PC-3 (cell line): ENCODE data around the gene ZNF641. TPM values are rescaled to one million over a fixed set of nuclear protein-coding genes. Genes with fewer than 3 reads are reported as not detected.

Experiments used
- ATAC-seq: fragments of 200-7000 bp; cut with Tn5 transposase; 2 replicates; pipeline ENCODE4 v1.9.1; 2020; ENCODE audit warnings: mild to moderate bottlenecking, moderate library complexity
- BruUV-seq: library from RNA; stranded (reverse); fragments of 400-500 nt; replicated peaks from 2 replicates; lab custom pipeline; 2021; lab: Mats Ljungman, UMichigan
- CTCF ChIA-PET: fragments of 300-600 bp; sonication (Branson Sonifier 250); formaldehyde crosslinking; loops from one replicate; lab custom pipeline; 2022; ENCODE audit warnings: antibody characterized with exemption; lab: Charles Lee
- POLR2A ChIA-PET: fragments of 300-600 bp; sonication (Branson Sonifier 250); formaldehyde crosslinking; loops from one replicate; lab custom pipeline; 2022; ENCODE audit warnings: antibody characterized with exemption; ENCODE audit not compliant: unreplicated experiment; lab: Charles Lee
- DNase-seq: peaks from one replicate; pipeline ENCODE4 v3.0.0-alpha.2; 2015
- H2AFZ ChIP-seq: fragments of 300-600 bp; sonication (generic); 2 replicates; pipeline ENCODE4 v1.6.0; 2016; ENCODE audit warnings: antibody characterized with exemption, low read length
- H3F3A ChIP-seq: fragments of 300-600 bp; sonication (generic); one replicate; pipeline ENCODE4 v1.6.0; 2017; ENCODE audit warnings: antibody characterized with exemption, low read length, control low read depth, mild to moderate bottlenecking; ENCODE audit not compliant: unreplicated experiment
- H3K27ac ChIP-seq: fragments of 300-600 bp; sonication (generic); 2 replicates; pipeline ENCODE4 v1.5.1; 2016; ENCODE audit warnings: mild to moderate bottlenecking, low read length
- H3K27me3 ChIP-seq: fragments of 300-600 bp; sonication (generic); 2 replicates; pipeline ENCODE4 v1.6.1; 2016; ENCODE audit warnings: low read length, mixed read lengths
- H3K36me3 ChIP-seq: fragments of 300-600 bp; sonication (generic); 2 replicates; pipeline ENCODE4 v1.6.1; 2016; ENCODE audit warnings: low read depth, mixed run types, low read length, mixed read lengths
- H3K4me1 ChIP-seq: fragments of 300-600 bp; sonication (generic); 2 replicates; pipeline ENCODE4 v1.5.1; 2016; ENCODE audit warnings: low read length; ENCODE audit not compliant: insufficient read depth
- H3K4me2 ChIP-seq: fragments of 300-600 bp; sonication (generic); 2 replicates; pipeline ENCODE4 v1.6.0; 2016; ENCODE audit warnings: low read length
- H3K4me3 ChIP-seq: fragments of 300-600 bp; sonication (generic); 2 replicates; pipeline ENCODE4 v1.5.1; 2016; ENCODE audit warnings: mild to moderate bottlenecking, low read length, mixed read lengths
- H3K79me2 ChIP-seq: fragments of 300-600 bp; sonication (generic); 2 replicates; pipeline ENCODE4 v1.6.1; 2017; ENCODE audit warnings: low read length, mixed read lengths
- H3K9ac ChIP-seq: fragments of 300-600 bp; sonication (generic); 2 replicates; pipeline ENCODE4 v1.6.0; 2016; ENCODE audit warnings: mild to moderate bottlenecking, low read length
- H3K9me2 ChIP-seq: fragments of 300-600 bp; sonication (generic); replicated peaks from 2 replicates; pipeline ENCODE4 v1.6.1; 2016; ENCODE audit warnings: mixed run types, low read length, mixed read lengths
- H3K9me3 ChIP-seq: fragments of 300-600 bp; sonication (generic); 2 replicates; pipeline ENCODE4 v1.6.1; 2016; ENCODE audit warnings: low read length, mixed read lengths
- H4K20me1 ChIP-seq: fragments of 300-600 bp; sonication (generic); 2 replicates; pipeline ENCODE4 v1.6.1; 2016; ENCODE audit warnings: low read length, mixed read lengths
- CTCF ChIP-seq: fragments of 300-600 bp; sonication (generic); conservative IDR thresholded peaks from 2 replicates; pipeline ENCODE4 v1.5.1; 2017; ENCODE audit warnings: antibody characterized with exemption, low read depth, mild to moderate bottlenecking, low read length
- EZH2 ChIP-seq: fragments of 300-600 bp; sonication (generic); IDR thresholded peaks from one replicate; pipeline ENCODE4 v1.6.1; 2017; ENCODE audit warnings: antibody characterized with exemption, mild to moderate bottlenecking, low read length; ENCODE audit not compliant: unreplicated experiment
- EZH2phosphoT487 ChIP-seq: fragments of 300-600 bp; sonication (generic); IDR thresholded peaks from 2 replicates; pipeline ENCODE4 v1.6.1; 2018; ENCODE audit warnings: mild to moderate bottlenecking, antibody characterized with exemption, low read length, borderline replicate concordance
- intact Hi-C: fragments of 100-400 bp; cut with micrococcal nuclease; formaldehyde crosslinking; loops from 2 replicates; pipeline ENCODE4 v1.9.0; 2023
- total RNA-seq: library from RNA; depleted of rRNA; stranded (reverse); fragments of >200 nt; gene quantifications from 2 replicates; pipeline ENCODE4 v1.2.3, GENCODE V29; 2014

ZNF641 gene
- total RNA-seq, 1 experiment from 2014 or later = 12.6 TPM

- no peak for ATAC-seq
- BruUV-seq = no TSS peak
Measured at GRCh38 chr12:48374164-48374563, 23.4 kb upstream of the ZNF641 start.

GRCh38 chr12:48366131-48366530 lies 15.4 kb upstream of the ZNF641 start:
- DNase-seq = no peak
- no TSS peak for BruUV-seq
- no peak overlapping the region for H2AFZ ChIP-seq
- H3K27me3 ChIP-seq = peaks cover 30% of the 10 kb centered on the region; the same call in 1 of the 2 replicates
- H3K4me1 ChIP-seq = no peaks in the 10 kb centered on the region
- H3K9ac ChIP-seq = no peak overlapping the region
- H3K36me3 ChIP-seq = no peaks in the 10 kb centered on the region
- TF ChIP-seq CTCF (no peak), EZH2 (no peak), EZH2phosphoT487 (no peak)
- H3K27ac ChIP-seq = no peak overlapping the region
- ChIA-PET CTCF (no interaction called here), POLR2A (no interaction called here)
- H4K20me1 ChIP-seq = no peaks in the 10 kb centered on the region
- H3K9me2 ChIP-seq = no peaks in the 10 kb centered on the region
- no peak overlapping the region for H3K4me3 ChIP-seq
- no peaks in the 10 kb centered on the region for H3F3A ChIP-seq
- intact Hi-C loops = no loop called here
- no peaks in the 10 kb centered on the region for H3K9me3 ChIP-seq
- H3K4me2 ChIP-seq = no peak overlapping the region
- no peaks in the 10 kb centered on the region for H3K79me2 ChIP-seq
- no peak for ATAC-seq

More at GRCh38 chr12:48374164-48374563, 23.4 kb upstream of the ZNF641 start:
- no peak overlapping the region for H3K27ac ChIP-seq
- ChIA-PET CTCF (no interaction called here), POLR2A (no interaction called here)
- H3K9ac ChIP-seq = no peak overlapping the region
- H4K20me1 ChIP-seq = no peaks in the 10 kb centered on the region
- no peaks in the 10 kb centered on the region for H3K36me3 ChIP-seq
- H2AFZ ChIP-seq = no peak overlapping the region
- H3F3A ChIP-seq = no peaks in the 10 kb centered on the region
- no peak for DNase-seq
- H3K9me3 ChIP-seq = no peaks in the 10 kb centered on the region
- intact Hi-C loops = no loop called here
- peaks cover 7% of the 10 kb centered on the region; the same call in 1 of the 2 replicates for H3K27me3 ChIP-seq
- no peaks in the 10 kb centered on the region for H3K9me2 ChIP-seq
- no peaks in the 10 kb centered on the region for H3K79me2 ChIP-seq
- no peak overlapping the region for H3K4me3 ChIP-seq
- TF ChIP-seq CTCF (no peak), EZH2phosphoT487 (no peak), EZH2 (no peak)
- H3K4me2 ChIP-seq = no peak overlapping the region
- H3K4me1 ChIP-seq = no peaks in the 10 kb centered on the region

- Histone ChIP-seq H3K4me3 (no peak overlapping the region), H3K9me2 (no peaks in the 10 kb centered on the region), H3K4me1 (peaks cover 4% of the 10 kb centered on the region), H3F3A (no peaks in the 10 kb centered on the region), H3K9me3 (no peaks in the 10 kb centered on the region), H3K27ac (no peak overlapping the region), H2AFZ (no peak overlapping the region), H3K27me3 (peaks cover 9% of the 10 kb centered on the region; the same call in 1 of the 2 replicates), H3K9ac (no peak overlapping the region), H3K79me2 (no peaks in the 10 kb centered on the region), H4K20me1 (no peaks in the 10 kb centered on the region), H3K4me2 (no peak overlapping the region), H3K36me3 (no peaks in the 10 kb centered on the region)
- ATAC-seq (no peak), DNase-seq (no peak)
- CTCF ChIA-PET = no interaction called here
- POLR2A ChIA-PET = no interaction called here
- intact Hi-C loops = no loop called here
- no TSS peak for BruUV-seq
- TF ChIP-seq EZH2phosphoT487 (no peak), EZH2 (no peak), CTCF (no peak)
Measured at GRCh38 chr12:48361664-48362339, 11.1 kb upstream of the ZNF641 start.
